Fibroblast of mammary gland (primary cell): ENCODE data around the gene RAPGEF4.

Experiments used
- DNase-seq: peaks from one replicate; pipeline ENCODE4 v3.0.0-alpha.2; 2010; ENCODE audit warnings: low read depth
- H3K4me3 ChIP-seq: 2 replicates; pipeline ENCODE4 v1.5.1; 2011; ENCODE audit warnings: low read depth, mild to moderate bottlenecking, low read length, moderate library complexity; ENCODE audit not compliant: control insufficient read depth
- CTCF ChIP-seq: conservative IDR thresholded peaks from 2 replicates; pipeline ENCODE4 v1.5.1; 2011; ENCODE audit warnings: low read depth, low read length, inconsistent platforms; ENCODE audit not compliant: control insufficient read depth, insufficient read depth

RAPGEF4 gene

GRCh38 chr2:172770887-172771286 is 35.2 kb downstream of the RAPGEF4 start:
- no peak for TF ChIP-seq CTCF
- no peak overlapping the region for H3K4me3 ChIP-seq
- no peak for DNase-seq

GRCh38 chr2:172772633-172773032 is 37.0 kb downstream of the RAPGEF4 start:
- no peak overlapping the region for H3K4me3 ChIP-seq
- peak; percentile 54 for DNase-seq
- TF ChIP-seq CTCF, result no peak

- TF ChIP-seq CTCF, result no peak
- no peak for DNase-seq
- no peak overlapping the region for H3K4me3 ChIP-seq
Observed at GRCh38 chr2:172774302-172774701, 38.7 kb downstream of the RAPGEF4 start.

- no peak overlapping the region for H3K4me3 ChIP-seq
- no peak for DNase-seq
- no peak for TF ChIP-seq CTCF
Observed at GRCh38 chr2:172775319-172775718, 39.7 kb downstream of the RAPGEF4 start.

GRCh38 chr2:172777431-172777830 is 41.8 kb downstream of the RAPGEF4 start:
- no peak for TF ChIP-seq CTCF
- H3K4me3 ChIP-seq, result no peak overlapping the region
- DNase-seq, result no peak

GRCh38 chr2:172782506-172783164 is 47.0 kb downstream of the RAPGEF4 start:
- peak; percentile 91 for DNase-seq
- TF ChIP-seq CTCF, result no peak
- H3K4me3 ChIP-seq, result no peak overlapping the region

GRCh38 chr2:172783165-172783898 is 47.7 kb downstream of the RAPGEF4 start:
- H3K4me3 ChIP-seq, result no peak overlapping the region
- DNase-seq, result no peak
- peak; percentile 19 for TF ChIP-seq CTCF
